Transverse colon (tissue), 3 donors: Measurements from ENCODE around the gene HHIP.

ENCODE experiments used
- POLR2A ChIP-seq: fragments of 450-650 bp; IDR thresholded peaks from one replicate; pipeline ENCODE4 v1.6.1; 2016; ENCODE audit warnings: antibody characterized with exemption, mild to moderate bottlenecking, moderate library complexity
- TF ChIP-seq, protein P1 (sequence below), 5 experiments: fragments of 200-600 bp in 3 of 5; fragments of 450-650 bp in 2 of 5; sonication (generic) in 3 of 5; IDR thresholded peaks; 1 replicate in 2 of 5; 2 replicates in 3 of 5; pipeline ENCODE4 v1.5.1; 2016 to 2017; ENCODE audit warnings: antibody characterized with exemption in 5 of 5, inconsistent platforms in 3 of 5, mild to moderate bottlenecking in 2 of 5, moderate library complexity in 1 of 5

DNA sequence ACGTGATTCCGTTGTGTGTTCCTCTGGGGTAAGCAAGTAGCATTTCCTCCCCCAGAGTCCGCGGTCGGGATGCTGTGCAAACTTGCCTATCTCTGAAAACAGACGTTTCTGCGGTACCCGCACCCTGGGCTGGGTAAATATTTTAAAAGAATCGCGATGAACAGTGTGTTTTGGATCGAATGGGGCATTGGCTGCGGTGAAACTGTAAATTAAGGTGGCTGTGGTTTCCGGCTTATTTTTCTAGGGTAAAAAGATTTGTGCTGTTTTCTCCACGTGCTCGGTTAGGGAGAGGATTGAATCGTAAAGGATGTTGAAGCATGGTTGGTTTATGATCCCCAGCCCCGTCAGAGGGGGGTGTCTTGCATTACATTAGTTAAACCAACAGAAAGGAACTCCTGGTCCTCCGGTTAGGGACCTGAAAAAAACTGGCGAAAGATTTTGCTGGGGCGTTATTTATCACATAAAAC lies 1.2 kb downstream of the HHIP start:
- no peak for TF ChIP-seq POLR2A
- TF ChIP-seq, protein P1, sequence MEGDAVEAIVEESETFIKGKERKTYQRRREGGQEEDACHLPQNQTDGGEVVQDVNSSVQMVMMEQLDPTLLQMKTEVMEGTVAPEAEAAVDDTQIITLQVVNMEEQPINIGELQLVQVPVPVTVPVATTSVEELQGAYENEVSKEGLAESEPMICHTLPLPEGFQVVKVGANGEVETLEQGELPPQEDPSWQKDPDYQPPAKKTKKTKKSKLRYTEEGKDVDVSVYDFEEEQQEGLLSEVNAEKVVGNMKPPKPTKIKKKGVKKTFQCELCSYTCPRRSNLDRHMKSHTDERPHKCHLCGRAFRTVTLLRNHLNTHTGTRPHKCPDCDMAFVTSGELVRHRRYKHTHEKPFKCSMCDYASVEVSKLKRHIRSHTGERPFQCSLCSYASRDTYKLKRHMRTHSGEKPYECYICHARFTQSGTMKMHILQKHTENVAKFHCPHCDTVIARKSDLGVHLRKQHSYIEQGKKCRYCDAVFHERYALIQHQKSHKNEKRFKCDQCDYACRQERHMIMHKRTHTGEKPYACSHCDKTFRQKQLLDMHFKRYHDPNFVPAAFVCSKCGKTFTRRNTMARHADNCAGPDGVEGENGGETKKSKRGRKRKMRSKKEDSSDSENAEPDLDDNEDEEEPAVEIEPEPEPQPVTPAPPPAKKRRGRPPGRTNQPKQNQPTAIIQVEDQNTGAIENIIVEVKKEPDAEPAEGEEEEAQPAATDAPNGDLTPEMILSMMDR (IDR thresholded peaks at IDR 0.05): no peak
